NCI-H345 treated with DMSO at 0.1 percent for 48 hours (cell line): Measurements from ENCODE around the gene CCNK.

Experiments used
- DNase-seq: peaks from one replicate; lab custom pipeline; 2025; ENCODE audit not compliant: unreplicated experiment; lab: John Stamatoyannopoulos, UW

The CCNK gene

DNA sequence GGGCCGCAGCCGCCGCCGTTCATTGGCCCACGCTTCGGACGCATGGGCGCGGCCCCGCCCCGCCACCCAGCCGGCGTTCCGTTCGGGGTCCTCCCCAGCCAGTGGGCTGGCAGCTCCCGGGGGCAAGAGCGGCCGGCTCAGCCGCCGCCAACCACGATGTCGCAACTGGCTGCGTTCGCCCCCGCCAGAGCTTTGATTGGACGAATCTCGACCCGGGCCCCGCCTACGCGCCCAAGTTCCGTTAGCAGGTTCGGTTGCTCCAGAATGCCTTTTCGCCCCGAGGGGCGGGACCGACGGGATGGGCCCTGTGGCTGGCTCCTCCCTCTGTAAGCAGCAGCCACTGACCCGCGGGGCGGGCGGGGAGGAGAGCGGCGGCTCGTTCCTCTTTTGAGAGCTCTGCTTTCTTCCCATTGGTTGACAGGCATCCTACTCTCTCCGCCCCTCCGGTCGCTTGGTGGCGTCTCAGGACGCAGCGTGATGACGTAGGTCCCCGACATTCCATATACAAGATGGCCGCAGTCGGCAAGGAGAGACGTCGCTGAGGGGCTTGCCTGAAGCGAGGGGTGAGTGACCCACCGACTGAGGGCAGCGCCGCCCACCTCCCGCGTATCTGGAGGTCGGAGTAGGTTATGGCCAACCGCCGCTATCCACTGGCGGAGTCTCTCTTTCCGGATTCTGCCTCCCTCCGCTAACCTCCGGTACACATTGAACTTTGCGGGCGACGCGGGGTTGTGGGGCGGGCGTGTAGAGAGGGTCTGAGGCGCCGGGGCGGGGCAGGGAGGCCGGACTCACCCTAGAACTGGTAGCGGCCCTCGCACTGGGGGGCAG, at the start of gene CCNK:
Gene CCNK, plus strand, starts transcription at position 493 of the 828 bp plus-strand sequence. CDS start 11,269 bp downstream, outside the sequence.
- DNase-seq, result peak; percentile 99

DNA sequence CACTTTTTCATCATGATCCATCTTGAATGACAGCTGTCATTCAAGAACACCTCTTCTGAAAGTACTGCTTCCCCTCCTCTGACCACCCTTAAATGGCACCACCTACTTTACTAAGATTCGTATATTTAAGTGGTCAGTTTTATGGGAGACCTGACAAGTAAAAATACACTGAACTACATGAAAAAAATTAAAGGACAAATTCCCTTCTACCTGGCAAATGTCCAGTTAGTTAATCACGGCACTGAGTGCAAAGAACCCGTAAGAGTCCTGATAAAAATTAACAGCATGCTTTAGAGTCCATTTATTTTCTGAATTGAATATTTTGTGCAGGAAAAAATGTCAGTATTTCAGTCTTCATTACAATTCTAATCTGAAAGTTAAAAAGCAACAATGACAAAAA, 49.2 kb upstream of the CCNK start:
- DNase-seq, result no peak

DNA sequence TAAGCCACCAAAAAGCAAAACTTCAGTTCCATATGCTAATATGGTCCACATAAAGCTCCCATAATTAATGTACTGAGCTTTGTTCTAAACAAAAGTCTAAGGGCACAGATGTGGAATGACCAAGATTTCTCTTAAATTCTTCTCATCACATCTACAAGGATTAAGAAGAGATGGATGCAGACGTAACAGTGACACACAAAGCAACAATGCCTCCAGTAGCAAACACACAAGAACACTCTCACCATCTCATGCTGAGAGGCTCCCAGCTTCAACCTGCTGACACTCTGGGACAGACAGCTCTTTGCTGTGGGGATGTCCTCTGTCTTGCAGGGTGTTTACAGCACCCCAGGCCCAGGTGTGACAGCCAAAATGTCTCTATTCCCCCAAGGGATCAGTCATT, 48.7 kb upstream of the CCNK start:
- DNase-seq, result no peak

DNA sequence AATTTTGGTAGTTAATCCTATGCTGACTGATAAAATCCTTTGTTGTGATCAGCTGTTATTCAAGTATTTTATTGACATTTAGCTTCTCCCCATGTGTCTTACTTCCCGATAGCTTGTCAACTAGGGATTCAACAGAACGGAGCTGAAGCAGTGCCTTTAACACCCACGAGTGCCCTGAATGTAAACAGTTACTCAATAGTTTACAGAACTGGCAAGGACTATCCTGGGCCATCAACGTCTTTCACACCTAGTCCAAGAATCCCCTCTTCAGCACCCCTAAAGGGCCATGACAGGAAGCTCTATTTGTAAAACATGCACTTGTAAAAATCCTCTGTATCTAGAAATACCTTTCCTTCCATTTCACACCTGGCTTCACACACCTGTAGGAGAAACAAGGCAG, 45.9 kb upstream of the CCNK start:
- DNase-seq, result no peak

DNA sequence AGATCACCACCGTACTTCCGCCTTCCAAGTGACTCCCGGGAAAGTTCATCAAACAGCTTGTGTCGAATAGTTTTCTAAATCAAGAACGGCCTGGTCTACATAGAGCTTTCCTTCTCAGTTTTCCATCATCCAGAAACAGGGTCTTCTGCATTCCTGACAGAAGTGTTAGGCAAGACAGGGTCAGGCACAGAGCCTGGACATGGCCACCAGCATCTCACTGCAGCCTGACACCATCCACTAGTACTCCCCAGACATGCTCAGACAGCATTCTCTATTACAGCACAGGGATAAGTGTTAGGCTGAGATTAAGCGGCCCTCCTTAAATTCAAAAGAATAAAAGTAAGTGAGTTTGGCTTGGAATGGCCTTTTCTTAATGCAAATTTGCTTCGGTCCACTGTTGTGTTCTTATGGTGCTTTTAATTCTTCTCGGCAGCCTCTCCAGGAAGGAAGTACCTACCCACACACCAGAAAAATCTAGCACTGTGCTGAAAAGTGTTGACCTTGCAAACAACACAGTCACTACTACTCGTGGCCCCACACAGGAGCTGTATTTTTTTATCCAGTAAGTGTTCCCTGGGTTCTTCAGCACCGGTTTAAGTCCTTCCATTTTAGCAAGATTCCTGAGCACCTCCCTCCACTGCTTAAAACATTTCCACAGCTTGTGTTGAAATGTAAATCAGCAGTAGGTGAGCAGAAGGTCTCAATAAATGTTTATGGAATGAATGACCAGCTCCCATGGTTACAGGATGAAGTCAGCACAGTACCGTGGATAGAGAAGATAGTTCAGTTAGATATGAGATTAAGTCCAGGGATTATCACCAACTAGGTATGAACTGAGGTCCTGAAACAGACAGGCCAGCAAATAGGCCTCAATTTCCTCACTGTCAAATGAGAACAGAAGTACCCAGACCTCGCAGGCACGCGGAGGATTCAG, 44.7 kb upstream of the CCNK start:
- DNase-seq, result no peak

DNA sequence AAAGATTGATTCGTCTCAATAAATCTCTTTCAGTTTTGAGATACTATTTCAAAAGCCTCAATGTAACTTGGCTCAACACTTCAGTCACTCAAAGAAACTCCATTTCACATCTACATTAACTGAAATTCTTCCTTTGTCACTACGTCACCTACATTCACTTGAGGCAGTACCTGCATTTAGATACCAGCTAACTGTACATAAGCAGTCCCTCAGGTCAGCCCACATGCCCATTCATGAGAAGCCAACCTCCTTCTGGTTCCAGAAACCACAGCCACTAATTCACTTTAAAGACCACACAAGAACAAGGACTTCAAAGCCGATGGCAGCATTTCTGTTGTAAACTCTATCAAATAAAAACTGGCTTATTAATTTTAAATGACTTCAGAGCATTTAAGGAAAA, 43.5 kb upstream of the CCNK start:
- no peak for DNase-seq

DNA sequence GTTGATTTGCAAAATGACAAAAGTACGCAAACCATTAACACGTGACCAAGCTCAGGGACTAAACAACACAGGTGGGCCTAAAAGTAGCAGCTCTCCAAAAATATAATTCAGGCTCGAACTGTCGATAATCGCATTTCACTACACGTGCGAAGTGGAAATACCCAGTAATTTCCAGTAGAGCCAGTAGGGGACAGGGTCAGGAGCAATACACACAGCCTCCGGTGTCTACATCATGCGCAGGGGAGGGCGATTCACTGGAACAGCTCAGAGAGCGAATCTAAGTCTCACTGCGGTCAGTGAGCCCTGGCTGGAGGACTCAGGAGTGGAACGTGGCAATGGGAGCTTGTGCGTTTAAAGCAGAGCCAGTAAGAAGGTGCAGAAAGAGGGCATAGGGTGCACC, 40.9 kb upstream of the CCNK start:
- DNase-seq, result no peak

DNA sequence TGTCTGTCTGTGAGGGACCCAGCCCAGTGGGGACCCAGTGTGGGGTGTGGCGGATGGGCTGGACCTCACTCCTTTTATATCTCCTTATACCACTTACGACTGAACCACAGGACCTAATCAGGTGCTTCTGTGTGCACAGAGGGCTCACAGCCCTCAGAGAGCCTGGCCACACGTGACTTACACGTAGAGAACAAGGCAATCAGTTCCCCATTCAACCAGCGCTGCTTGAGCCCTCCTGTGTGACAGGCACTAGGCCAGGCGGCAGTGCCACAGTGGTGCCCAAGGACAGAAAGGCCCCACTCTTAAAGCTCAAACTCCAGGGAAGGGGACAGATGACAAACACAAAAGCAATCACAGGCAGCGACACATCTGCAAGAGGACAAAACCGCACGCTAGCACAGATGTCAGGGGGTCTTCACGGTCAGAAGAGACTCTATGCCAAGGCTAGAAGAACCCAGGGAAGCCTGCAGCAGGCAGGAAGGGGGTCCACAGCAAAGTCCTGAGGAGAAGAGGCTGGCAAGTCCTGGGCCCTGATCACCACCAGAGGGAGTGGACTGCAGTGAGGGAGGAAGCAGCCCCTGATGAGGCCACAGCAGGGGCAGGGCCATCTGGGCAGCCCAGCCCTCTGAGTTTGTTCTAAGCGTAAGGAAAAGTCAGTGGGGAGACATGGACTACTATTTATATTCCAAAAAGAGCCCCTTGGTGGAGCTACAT, 39.9 kb upstream of the CCNK start:
- DNase-seq, result no peak

DNA sequence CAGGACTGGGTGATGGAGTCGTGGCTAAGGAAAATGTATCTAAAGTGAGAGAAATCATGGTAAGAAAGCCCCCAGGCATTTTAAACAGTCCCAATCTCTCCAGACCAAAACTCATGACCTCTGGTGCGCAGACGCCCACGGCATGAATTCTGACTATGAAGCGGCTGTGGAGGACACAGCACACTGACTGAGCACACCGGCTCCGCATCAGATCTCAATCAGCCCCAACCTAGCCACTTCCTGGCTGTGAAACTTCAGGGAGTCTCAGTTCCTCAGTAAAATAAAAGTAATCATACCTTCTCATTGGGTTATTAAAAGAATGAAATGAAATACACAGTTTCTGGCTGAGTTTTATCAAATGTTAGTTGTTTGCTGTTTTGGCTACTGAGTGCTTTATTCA, 39.3 kb upstream of the CCNK start:
- DNase-seq, result no peak

DNA sequence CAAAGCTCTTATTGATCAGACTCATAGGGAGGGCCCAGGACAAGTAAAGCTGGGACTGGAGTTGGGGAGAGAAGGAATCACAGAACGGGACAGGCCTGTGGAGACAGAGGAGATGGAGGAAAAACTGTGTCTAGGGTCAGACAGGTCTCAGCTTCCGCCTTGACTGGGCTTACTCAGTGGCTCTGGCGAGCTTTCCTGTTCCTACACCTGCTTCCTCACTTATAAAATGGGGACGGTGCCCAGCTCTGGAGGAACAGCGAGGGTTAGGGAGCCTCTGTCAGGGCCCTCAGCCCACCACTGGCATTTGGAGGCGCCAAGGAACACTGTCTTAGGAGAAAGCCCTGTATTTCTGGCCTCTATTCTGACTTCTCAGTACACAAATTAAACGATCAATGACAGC, 35.3 kb upstream of the CCNK start:
- DNase-seq, result no peak

DNA sequence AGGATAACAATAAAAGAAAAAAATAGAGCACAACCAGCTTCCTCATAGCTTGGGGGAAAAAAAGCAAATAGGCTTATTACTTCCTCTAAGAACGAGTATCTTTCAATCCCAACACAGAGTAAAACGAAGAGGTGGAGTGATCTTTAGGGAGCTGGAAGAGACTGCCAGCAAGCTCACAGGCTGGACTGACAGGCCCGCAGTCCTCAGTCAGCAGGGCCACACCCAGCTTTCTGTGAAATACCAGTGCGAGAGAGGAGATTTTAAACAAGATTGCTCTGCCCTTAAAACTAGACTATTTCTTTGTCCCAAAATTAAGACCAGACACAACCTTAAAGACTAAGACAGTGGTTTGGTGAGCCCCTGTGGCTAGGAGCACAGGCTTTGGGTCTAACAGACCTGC, 33.5 kb upstream of the CCNK start:
- DNase-seq, result no peak

DNA sequence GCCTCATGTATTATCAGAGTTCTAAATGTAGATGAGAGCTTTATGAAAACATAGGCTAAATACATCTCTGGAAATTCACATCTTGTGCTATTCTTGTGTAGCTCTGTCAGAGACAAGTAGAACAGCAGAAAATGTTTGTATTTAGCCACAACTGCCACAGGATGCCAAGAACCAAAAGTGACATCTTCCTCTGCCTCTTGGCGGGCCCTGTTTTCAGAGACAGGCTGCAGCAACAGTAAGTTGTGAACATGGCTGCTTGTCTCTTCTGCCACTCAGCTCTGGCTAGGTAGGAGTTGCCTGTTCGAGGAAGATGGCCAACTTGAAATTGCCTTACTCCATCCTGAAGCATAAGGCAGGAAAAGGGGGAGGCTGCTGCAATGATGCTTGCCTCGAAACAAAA, 30.9 kb upstream of the CCNK start:
- DNase-seq, result no peak

DNA sequence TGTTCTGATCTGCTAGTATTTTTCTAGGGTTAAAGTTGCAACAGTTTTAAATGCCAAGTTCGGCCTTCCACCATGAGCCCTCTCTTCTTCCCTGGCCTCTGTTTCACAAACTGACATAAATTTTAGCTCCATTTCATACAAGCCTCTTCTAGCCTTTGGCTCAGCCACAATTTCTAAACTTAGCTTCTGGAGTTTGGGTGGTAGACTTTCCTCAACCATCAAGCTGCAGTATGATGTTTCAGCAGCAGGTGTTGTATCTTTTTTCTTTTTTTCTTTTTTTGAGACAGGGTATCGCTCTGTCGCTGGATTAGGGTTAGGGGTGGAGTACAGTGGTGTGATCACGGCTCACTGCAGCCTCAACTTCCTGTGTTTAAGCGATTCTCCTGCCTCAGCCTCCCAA, 30.0 kb upstream of the CCNK start:
- DNase-seq, result no peak

DNA sequence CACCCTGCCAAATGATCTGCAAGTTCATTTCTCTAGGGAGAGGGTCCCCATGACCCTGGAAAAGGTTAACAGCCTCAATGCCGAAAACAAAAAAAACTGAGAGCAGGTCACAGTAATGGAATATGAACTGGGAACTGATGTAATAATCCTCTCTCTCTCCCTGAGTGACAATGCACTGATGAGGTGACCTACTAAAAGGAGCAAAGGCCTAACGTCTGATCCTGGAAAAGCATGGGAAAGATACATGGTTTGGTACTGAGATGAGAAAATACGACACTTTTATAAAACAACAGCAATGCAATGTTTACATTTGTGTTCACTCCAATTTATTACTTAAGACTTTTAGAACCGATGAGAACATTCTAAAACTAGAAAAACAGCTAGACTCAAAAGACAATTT, 28.2 kb upstream of the CCNK start:
- DNase-seq, result no peak

DNA sequence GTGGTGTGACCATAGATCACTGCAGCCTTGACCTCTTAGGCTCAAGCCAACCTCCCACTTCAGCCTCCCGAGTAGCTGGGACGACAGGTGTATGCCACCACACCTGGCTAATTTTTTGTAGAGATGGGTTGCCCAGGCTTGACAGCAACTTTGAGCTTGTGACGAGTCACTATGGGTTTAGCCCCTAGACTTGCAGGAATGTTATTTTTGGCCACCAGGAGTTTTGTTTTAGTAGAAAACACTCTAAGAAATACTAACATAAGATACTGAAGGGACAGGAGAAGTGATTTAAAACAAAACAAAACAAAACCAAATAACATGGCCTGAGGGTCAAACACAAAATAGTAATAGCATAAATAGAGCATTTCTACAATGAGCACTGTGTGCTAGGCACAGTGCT, 27.0 kb upstream of the CCNK start:
- no peak for DNase-seq

DNA sequence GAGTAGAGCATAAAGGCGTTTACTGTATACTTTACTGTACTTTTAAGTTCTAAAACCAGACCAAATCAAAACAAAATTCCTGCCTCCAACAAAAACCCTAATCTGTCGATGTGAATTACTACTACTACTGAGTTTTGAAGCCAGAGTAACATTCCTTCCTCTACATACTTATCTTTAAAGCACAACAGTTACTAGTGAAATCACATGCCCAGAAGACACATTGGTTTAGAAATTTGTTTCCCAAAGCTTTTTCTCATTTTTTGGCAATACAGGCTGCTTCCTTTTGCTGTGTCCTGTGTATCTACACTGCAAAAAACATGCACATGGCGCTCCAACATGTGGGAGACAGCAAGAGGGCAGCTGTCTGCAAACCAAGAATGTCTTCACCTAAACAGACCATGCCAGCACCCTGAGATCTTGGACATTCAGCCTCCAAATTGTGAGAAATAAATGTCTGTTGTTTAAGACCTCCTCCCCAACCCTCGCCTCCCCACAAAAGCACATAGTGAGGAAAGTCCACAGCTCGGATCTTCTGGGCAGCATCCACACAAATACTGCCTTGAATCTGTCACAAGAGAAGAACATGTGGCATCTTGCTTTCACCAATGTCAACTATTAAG, 21.6 kb upstream of the CCNK start:
- DNase-seq, result no peak

DNA sequence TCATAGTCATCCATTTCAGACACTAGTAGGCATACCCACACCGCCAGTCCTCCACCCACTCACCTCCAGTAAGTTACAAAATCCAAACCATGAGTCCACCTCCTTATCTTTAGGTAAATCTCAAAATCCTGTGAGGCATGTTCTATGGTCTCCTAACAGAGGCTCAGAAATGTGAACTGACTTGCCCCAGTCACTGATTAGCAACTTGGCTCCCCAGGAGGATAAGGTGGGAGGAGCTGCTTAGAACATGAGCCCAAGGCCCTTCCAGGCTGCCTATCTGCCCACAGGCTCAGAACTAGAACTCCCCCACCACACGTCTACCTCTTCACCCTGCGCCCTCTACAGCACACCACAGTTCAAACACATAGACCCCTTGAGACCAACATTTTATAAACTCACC, 20.4 kb upstream of the CCNK start:
- no peak for DNase-seq

DNA sequence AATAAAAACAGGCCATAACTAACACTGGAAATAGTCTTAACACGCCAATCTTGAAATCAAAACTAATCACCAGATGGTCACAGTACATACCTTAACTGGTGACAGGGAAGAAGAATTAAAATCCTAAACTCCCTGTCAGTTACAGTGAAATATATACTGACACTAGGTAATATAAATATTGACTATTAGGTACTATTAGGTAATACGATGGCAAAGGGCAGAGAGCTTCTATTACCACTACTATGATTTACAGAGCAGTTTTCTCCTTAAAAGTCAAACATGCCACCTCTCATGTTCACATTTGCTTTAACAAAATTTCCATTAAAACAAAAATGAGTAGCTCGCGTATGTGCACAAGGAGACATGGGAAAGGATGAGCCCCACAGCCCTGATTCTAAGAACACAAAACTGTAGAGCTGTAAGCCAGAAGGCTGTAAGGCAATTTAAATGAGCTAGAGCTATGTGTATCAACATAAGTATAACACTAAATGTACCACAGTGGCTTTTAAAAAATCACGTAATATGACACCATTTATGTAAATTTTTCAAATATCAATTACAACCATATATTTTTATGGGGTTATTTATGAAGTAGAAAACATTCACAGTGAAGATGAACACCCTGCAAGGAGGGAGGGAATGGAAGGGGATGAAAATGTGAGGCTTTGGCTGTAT, 19.7 kb upstream of the CCNK start:
- DNase-seq, result no peak

DNA sequence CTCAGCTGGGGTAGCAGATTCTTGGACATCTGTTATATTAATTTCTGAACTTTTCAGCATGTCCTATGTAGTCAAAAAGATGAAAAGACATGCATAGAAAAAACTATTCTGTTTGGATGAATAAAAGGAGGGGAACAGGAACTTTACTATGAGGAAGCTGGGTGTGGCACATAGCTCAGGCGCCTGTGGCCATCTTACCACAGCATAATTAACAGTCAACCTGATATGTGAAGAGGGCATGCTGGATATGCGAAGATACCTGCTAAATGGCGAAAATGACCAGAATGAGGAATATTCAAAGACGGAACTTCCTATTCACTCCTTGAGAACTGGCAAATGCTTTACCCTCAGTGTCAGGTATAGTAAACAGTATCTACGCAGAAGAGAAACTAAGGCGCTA, 19.0 kb upstream of the CCNK start:
- DNase-seq, result no peak

DNA sequence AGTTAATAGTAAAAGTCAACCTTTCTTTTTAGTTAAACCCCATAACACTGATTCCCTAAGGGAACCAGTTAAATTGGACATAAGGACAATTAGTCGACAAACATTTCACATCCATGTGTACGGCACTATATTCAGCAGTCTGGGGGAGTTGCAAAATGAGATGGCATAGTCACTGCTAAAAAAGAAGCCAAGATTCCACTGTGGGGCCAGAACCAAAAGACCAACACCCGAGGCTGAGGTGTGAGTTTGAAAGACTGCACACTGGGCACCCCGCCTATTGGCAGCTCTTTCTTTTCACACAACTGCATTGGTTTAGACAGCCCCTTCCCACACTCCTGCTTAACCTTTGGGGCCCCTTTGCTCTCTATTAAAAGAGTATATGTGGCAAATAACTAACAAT, 17.2 kb upstream of the CCNK start:
- no peak for DNase-seq

DNA sequence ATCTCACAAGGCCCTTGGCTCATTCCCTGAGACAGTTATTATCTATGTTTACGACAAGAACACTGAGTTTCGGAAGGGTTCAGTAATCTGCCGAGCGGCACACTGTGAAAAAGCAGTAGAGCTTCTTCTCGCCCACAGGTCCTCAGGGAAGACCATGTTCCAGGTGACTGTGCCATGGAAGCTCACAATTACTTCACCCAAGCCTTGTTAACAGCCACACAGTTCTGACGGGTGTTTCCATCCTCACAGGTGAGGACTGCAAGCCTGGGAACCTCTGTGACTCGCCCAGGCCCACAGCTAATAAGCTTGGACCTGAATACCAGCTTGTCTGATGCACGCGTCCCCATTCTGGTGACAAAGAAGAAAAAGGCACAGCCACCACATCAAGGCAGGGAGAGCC, 15.9 kb upstream of the CCNK start:
- DNase-seq, result no peak
